Stomach smooth muscle (tissue), 2 donors: ENCODE data around the gene MRC1.

ENCODE experiments used
- H3K27ac ChIP-seq: one replicate; pipeline ENCODE4 v1.7.0; 2013; ENCODE audit warnings: mild to moderate bottlenecking, low read length, inconsistent platforms
- H3K27me3 ChIP-seq, 2 donors: one replicate each; pipeline ENCODE4 v1.7.0; 2013; ENCODE audit warnings: low read length in 2 of 2; ENCODE audit not compliant: insufficient read depth in 2 of 2, control insufficient read depth in 1 of 2
- H3K36me3 ChIP-seq, 2 donors: one replicate each; pipeline ENCODE4 v1.7.0; 2013; ENCODE audit warnings: low read length in 2 of 2; ENCODE audit not compliant: control insufficient read depth in 2 of 2, insufficient read depth in 2 of 2
- H3K4me1 ChIP-seq: one replicate; pipeline ENCODE4 v1.7.0; 2013; ENCODE audit warnings: low read length; ENCODE audit not compliant: control insufficient read depth, insufficient read depth
- H3K4me3 ChIP-seq, 2 donors: one replicate each; pipeline ENCODE4 v1.7.0; 2013; ENCODE audit warnings: low read length in 2 of 2
- H3K9ac ChIP-seq, 2 donors: one replicate each; pipeline ENCODE4 v1.7.0; 2013; ENCODE audit warnings: low read length in 2 of 2, mild to moderate bottlenecking in 1 of 2
- H3K9me3 ChIP-seq, 2 donors: one replicate each; pipeline ENCODE4 v1.7.0; 2013; ENCODE audit warnings: low read length in 2 of 2; ENCODE audit not compliant: control insufficient read depth in 2 of 2
- donor health status: healthy.
- donor health status: Pancreatic carcinoma.

Gene MRC1

DNA sequence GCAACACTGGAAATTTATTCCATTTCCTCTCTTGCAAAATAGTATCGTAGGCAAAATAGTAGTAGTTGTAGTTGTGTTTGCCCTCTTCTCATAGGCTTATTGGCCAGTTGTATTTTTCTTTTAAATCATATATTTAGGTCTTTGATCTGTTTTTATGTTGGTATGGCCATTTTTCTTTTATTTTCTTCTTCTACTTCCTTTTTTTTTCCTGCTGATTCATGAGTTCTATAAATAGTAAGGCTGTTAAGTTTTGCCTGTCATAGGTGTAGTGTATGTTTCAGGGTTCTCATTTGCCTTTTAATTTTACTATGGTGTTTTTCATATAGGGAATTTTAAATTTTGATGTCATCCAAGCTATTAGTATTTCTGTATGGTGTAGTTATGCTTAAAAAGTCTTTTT lies 25.4 kb upstream of the MRC1 start:
- H3K4me3 ChIP-seq, result no peak overlapping the region
- H3K36me3 ChIP-seq, result no peaks in the 10 kb centered on the region
- no peaks in the 10 kb centered on the region for H3K27me3 ChIP-seq
- no peak overlapping the region for H3K9ac ChIP-seq
- H3K4me1 ChIP-seq, result no peaks in the 10 kb centered on the region
- no peak overlapping the region for H3K27ac ChIP-seq
- H3K9me3 ChIP-seq, result no peaks in the 10 kb centered on the region

DNA sequence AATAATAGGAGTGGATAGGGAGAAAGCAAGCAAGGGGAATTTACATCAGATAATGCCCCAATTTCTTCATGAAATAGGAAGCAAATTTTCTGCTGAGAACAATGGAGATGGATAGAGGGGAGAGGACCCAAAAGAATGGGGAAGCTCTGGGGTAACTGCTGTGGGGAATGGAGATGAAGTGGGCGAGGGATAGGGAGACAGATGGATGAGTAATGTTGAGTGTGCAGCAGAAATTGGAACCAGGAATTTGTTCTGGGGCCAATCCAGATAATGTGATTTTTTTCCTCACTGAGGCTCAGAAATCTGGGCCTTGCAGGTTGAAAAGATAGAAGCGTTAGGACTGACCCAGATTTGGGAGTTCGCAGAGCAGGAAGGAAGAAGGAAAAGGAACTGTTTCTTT lies 24.5 kb upstream of the MRC1 start:
- no peak overlapping the region for H3K27ac ChIP-seq
- H3K9me3 ChIP-seq, result no peaks in the 10 kb centered on the region
- no peaks in the 10 kb centered on the region for H3K4me1 ChIP-seq
- no peak overlapping the region for H3K9ac ChIP-seq
- H3K4me3 ChIP-seq, result no peak overlapping the region
- H3K27me3 ChIP-seq, result no peaks in the 10 kb centered on the region
- no peaks in the 10 kb centered on the region for H3K36me3 ChIP-seq

DNA sequence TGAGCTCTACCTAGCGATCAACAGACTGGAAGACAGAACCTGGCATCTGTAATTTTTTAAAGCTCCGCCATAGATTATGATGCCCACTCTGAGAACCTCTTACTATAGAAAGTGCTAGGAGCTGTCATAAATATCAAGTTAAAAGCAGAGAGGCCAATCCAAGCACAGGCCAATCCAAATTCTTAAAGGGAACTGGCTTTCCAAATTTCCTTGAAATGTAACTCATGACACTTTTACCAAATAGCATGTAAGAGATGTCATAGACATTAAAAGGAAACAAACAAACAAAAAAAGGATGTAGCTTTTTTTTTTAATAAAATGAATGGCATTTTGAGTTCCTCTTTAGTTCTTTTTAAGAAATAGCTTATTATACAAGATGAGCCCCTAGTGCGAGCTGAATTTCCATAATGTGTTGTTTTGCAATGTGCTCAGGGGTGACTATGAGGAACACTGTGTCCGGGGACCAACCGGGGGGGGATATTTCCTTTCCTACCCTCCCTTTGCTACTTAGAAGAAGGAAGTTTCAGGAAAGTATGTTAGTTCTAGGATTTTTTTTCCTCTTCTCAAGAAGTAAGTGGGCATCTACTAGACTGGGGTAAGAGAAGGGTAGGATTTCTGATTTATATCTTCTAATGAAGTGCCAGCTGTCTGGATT lies 23.7 kb upstream of the MRC1 start:
- H3K27me3 ChIP-seq, result no peaks in the 10 kb centered on the region
- H3K27ac ChIP-seq, result no peak overlapping the region
- H3K9me3 ChIP-seq, result no peaks in the 10 kb centered on the region
- H3K9ac ChIP-seq, result no peak overlapping the region
- no peaks in the 10 kb centered on the region for H3K4me1 ChIP-seq
- H3K4me3 ChIP-seq, result no peak overlapping the region
- H3K36me3 ChIP-seq, result no peaks in the 10 kb centered on the region

DNA sequence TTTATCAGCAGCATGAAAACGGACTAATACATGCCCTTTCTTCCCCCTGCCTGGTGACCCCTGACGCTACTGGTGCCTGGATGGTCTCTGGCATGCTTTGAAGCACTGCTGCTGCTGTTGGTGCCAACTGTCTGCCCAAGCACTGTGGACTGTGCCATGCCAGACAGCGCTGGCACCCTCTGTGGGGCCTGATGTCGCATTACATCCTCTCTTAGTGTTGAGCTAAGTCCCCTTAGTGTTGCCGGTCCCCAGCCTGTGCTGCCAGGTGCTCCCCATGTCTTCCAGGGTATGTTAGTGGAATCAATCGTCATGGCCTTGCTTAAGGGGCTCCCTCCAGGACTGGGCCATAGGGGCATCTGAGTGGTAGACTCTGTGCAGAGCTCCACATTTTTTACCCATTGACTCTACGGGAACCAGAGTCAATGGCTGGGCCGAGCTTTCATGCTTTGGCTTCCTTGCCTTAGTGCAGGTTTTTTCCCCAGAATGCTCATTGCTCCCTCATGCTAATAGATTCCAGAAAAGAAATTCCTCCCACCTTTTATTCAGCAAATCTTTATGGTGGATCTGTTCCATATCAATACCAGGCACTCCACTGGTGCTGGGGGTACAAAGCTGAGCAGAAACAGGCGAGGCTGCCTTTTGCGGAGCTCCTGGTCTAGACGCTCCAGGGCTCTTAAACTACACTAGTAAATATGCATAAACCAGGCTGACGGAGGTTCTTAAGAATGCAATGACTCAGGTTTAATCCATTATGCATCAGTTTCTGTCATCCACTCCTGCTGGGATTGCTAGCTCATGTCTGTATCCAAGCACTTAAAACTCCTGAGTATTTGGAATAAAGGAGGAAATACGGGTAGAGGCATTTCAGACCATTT lies 21.8 kb upstream of the MRC1 start:
- Histone ChIP-seq H3K27ac (no peak overlapping the region), H3K9ac (no peak overlapping the region)

DNA sequence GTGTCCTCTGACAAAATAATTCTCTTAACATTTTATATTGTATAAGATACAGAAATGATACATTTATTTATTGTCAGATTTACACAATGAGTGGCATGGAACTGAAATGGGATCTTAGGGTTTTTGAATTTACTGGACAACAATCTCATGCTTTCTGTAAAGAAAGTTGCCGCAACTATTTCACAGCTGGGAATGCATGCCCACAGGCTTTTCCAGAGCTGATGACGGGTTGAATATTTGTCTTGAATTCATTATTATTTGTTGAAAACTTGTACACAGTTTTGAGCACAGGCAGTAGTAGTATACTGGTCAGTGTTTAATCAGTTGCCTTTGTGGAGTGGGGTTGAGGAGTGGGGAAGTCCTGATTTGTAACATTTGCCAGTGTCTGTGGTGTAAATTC lies 20.5 kb upstream of the MRC1 start:
- Histone ChIP-seq H3K9ac (no peak overlapping the region), H3K27ac (no peak overlapping the region), H3K4me3 (no peak overlapping the region), H3K9me3 (no peaks in the 10 kb centered on the region), H3K27me3 (no peaks in the 10 kb centered on the region), H3K4me1 (no peaks in the 10 kb centered on the region), H3K36me3 (no peaks in the 10 kb centered on the region)

More for the DNA sequence above, 21.8 kb upstream of the MRC1 start:
- H3K4me1 ChIP-seq, result no peaks in the 10 kb centered on the region
- no peaks in the 10 kb centered on the region for H3K9me3 ChIP-seq
- no peak overlapping the region for H3K4me3 ChIP-seq
- H3K27me3 ChIP-seq, result no peaks in the 10 kb centered on the region
- no peaks in the 10 kb centered on the region for H3K36me3 ChIP-seq

- Histone ChIP-seq H3K27ac (no peak overlapping the region), H3K4me3 (no peak overlapping the region), H3K9me3 (no peaks in the 10 kb centered on the region), H3K27me3 (no peaks in the 10 kb centered on the region), H3K9ac (no peak overlapping the region), H3K4me1 (no peaks in the 10 kb centered on the region), H3K36me3 (no peaks in the 10 kb centered on the region)
These were observed 19.8 kb upstream of the MRC1 start for GRCh38 chr10:17789396-17789795.

DNA sequence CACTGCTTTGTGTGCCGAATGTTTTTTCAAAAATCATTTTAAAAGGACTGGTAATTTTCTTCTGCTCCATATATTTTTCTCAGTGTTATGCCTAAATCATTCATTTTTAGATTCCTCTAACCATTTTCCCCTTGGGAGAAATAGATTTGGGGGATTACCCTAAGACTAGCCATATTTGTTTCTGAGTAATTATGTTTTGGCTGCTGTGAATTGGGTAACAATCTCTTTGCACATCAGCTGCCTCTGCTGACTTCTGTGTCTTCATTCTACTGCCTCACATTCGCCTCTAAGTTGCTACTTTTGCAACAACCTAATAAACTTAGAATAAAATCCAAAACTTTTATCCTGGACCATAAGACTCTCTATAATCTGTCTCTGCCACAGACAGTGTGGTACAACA lies 18.5 kb upstream of the MRC1 start:
- H3K27ac ChIP-seq, result no peak overlapping the region
- H3K9me3 ChIP-seq, result no peaks in the 10 kb centered on the region
- H3K36me3 ChIP-seq, result no peaks in the 10 kb centered on the region
- H3K4me3 ChIP-seq, result no peak overlapping the region
- no peak overlapping the region for H3K9ac ChIP-seq
- H3K27me3 ChIP-seq, result no peaks in the 10 kb centered on the region
- H3K4me1 ChIP-seq, result no peaks in the 10 kb centered on the region

DNA sequence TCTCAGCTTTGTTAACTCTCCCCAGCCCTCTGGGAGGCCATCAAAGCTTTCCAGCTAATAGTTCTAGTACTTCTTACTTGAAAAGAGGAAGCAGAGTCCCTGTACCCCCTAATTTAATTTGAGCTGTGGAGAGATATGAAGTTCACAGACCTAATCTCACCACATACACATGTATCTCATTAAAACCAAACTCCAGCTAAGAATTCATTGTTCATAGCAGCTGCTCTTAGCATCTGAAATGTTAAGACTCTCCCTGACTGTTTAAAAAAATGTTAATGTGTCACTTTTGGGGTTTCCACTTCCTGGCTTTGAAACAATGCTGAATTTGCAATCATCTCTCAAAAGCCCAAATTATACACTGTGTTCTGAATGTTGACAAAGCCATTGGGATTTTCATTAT lies 16.2 kb upstream of the MRC1 start:
- H3K36me3 ChIP-seq, result no peaks in the 10 kb centered on the region
- H3K27me3 ChIP-seq, result no peaks in the 10 kb centered on the region
- no peaks in the 10 kb centered on the region for H3K9me3 ChIP-seq
- no peak overlapping the region for H3K4me3 ChIP-seq
- no peak overlapping the region for H3K9ac ChIP-seq
- H3K4me1 ChIP-seq, result no peaks in the 10 kb centered on the region
- H3K27ac ChIP-seq, result no peak overlapping the region

DNA sequence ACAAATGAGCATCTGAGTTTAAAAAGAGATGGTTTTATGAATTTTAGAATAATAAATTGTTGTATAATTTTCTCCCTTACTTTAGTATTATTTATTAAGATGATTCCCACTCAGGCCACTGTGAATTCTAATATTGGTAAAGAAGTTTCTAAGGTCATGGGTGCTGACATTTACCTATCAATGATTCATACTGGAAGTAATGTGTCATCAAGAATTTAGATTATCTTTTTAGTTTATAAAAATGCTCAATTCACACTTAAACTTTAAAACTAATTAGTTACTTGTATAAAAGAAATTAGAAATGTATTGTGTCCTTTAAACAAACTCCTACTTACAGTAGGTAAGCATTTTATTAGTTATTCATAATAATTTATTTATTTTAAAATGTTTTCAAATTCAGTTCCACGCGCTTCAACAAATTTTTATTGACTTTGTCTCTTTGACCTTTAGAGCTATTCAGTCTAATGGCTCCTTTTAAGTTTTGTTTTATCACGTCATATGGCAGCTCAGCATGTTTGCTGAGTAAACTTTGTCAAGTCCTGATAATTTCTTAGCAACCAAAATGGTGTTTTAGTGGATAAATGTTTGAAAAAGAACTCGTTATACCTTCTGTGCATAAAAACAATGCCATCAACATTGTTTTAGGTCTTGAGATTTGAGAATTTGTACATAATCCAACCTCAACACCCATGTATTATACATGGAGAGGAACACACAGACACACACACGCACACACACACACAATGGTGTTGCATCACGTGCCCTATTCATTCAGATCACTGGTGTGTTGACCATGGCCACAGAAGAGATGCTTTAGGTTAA lies 15.1 kb upstream of the MRC1 start:
- no peak overlapping the region for H3K27ac ChIP-seq

DNA sequence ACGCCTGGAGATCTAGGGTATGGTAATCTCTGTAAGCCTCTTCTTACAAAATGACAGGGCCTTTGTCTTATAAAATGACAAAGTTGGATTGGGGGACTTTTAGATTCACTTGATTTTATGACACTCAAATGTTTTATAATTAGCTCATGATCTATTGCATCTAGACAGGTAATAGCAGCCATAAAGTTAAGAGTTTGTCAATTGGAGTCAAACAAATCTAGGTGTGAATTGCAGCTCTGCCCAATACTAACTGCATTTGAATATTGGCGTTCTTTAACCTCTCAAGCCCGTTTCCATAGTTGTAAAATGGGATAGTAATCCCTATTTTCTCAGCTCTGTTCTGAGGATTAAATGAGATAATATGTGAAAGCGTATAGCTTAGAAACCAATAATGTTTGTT lies 14.1 kb upstream of the MRC1 start:
- Histone ChIP-seq H3K4me3 (no peak overlapping the region), H3K9ac (no peak overlapping the region), H3K27ac (no peak overlapping the region)

More for the DNA sequence above, 15.1 kb upstream of the MRC1 start:
- Histone ChIP-seq H3K4me3 (no peak overlapping the region), H3K9ac (no peak overlapping the region), H3K27me3 (no peaks in the 10 kb centered on the region), H3K36me3 (no peaks in the 10 kb centered on the region), H3K4me1 (no peaks in the 10 kb centered on the region), H3K9me3 (no peaks in the 10 kb centered on the region)

More for the DNA sequence above, 14.1 kb upstream of the MRC1 start:
- Histone ChIP-seq H3K27me3 (no peaks in the 10 kb centered on the region), H3K9me3 (no peaks in the 10 kb centered on the region), H3K36me3 (no peaks in the 10 kb centered on the region), H3K4me1 (no peaks in the 10 kb centered on the region)
